SK-N-MC (cell line): ENCODE data around the gene FAT1.

Experiments used
- EZH2 ChIP-seq: fragments of 200-600 bp; sonication (generic); IDR thresholded peaks from one replicate; pipeline ENCODE4 v1.6.1; 2017; ENCODE audit warnings: antibody characterized with exemption
- FOXP2 ChIP-seq: optimal IDR thresholded peaks from 2 replicates; pipeline ENCODE3; 2011; ENCODE audit warnings: mild to moderate bottlenecking, moderate library complexity; ENCODE audit not compliant: insufficient read depth; ENCODE audit errors: extremely low read length, control extremely low read depth
- POLR2AphosphoS5 ChIP-seq: IDR thresholded peaks from 2 replicates; pipeline ENCODE4 v1.6.1; 2012; ENCODE audit warnings: mild to moderate bottlenecking, low read depth, low read length, borderline replicate concordance

DNA sequence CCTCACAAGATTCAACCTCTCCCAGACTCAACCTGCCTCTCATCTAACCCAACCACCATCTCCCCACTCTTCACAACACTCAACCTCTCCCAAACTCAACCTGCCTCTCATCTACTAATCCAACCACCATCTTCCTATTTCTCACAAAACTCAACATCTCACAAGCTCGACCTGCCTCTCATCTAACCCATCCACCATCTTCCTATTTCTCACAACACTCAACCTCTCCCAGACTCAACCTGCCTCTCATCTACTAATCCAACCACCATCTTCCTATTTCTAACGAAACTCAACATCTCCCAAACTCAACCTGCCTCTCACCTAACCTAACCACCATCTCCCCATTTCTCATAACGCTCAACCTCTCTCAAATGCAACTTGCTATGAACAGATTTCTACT lies 29.8 kb downstream of the FAT1 start:
- no peak for TF ChIP-seq EZH2
- TF ChIP-seq POLR2AphosphoS5 = no peak
- TF ChIP-seq FOXP2 = no peak
